ENCODE measurements around the gene ITPR3. TPM values are rescaled to one million over a fixed set of nuclear protein-coding genes. Genes with fewer than 3 reads are reported as not detected.

The ITPR3 gene
- total RNA-seq, 2 donors from 2014 or later = 29.6 to 33.3 TPM

DNA sequence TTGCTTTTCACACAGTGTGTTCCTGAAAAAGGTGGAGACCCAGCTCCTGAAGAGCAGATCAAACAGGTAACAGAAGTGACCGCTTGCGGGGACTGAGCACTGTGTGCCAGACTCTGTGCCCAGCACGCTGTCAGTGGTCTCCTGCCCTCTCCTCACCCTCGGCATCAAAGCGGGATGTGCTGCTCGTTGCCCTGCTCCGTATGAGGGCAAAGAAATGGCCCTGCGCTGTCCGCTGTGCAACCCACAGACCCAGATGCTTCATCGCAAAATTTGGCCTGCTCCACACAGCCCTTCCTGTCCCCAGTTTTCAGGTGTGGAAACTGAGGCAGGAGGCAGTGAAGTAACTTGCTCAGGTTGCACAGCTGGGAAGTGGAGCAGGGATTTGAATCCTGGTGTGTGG, 76.7 kb downstream of the ITPR3 start:
- no peaks in the 10 kb centered on the region for H3K9me3 Mint-ChIP-seq
- H3K36me3 Mint-ChIP-seq (ENCODE audit: low read depth) = peaks cover 44% of the 10 kb centered on the region
- no peak overlapping the region for H3K4me3 ChIP-seq (ENCODE audit: low read length)
- peak overlapping the region; percentile 11 for H3K27ac Mint-ChIP-seq
- WGBS, 2 experiments (ENCODE audit: insufficient coverage in 1 of 2, insufficient read length in 1 of 2) = 95 to 98% methylated on average over 9 to 10 of the region's 10 CpGs
- H3K4me1 ChIP-seq (ENCODE audit: control insufficient read depth, insufficient read depth, low read length) = peaks cover 3% of the 10 kb centered on the region
- H3K36me3 ChIP-seq (ENCODE audit: control insufficient read depth, insufficient read depth, low read length) = peaks cover 59% of the 10 kb centered on the region
- H3K9ac ChIP-seq (ENCODE audit: extremely low read depth, low read length, poor library complexity, severe bottlenecking) = no peak overlapping the region
- no peaks in the 10 kb centered on the region for H3K27me3 ChIP-seq (ENCODE audit: control insufficient read depth, insufficient read depth, low read length, poor library complexity, severe bottlenecking)
- H3K27ac ChIP-seq (ENCODE audit: low read depth, low read length) = no peak overlapping the region
- peaks cover 9% of the 10 kb centered on the region for H3K4me1 Mint-ChIP-seq
- DNase-seq = no peak
- no peaks in the 10 kb centered on the region for H3K27me3 Mint-ChIP-seq (ENCODE audit: insufficient read depth)
- H3K4me3 Mint-ChIP-seq = no peak overlapping the region
- TF ChIP-seq, protein P1, sequence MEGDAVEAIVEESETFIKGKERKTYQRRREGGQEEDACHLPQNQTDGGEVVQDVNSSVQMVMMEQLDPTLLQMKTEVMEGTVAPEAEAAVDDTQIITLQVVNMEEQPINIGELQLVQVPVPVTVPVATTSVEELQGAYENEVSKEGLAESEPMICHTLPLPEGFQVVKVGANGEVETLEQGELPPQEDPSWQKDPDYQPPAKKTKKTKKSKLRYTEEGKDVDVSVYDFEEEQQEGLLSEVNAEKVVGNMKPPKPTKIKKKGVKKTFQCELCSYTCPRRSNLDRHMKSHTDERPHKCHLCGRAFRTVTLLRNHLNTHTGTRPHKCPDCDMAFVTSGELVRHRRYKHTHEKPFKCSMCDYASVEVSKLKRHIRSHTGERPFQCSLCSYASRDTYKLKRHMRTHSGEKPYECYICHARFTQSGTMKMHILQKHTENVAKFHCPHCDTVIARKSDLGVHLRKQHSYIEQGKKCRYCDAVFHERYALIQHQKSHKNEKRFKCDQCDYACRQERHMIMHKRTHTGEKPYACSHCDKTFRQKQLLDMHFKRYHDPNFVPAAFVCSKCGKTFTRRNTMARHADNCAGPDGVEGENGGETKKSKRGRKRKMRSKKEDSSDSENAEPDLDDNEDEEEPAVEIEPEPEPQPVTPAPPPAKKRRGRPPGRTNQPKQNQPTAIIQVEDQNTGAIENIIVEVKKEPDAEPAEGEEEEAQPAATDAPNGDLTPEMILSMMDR (conservative IDR thresholded peaks at IDR 0.05) = no peak
- no peaks in the 10 kb centered on the region for H3K9me3 ChIP-seq (ENCODE audit: control insufficient read depth, low read length)

DNA sequence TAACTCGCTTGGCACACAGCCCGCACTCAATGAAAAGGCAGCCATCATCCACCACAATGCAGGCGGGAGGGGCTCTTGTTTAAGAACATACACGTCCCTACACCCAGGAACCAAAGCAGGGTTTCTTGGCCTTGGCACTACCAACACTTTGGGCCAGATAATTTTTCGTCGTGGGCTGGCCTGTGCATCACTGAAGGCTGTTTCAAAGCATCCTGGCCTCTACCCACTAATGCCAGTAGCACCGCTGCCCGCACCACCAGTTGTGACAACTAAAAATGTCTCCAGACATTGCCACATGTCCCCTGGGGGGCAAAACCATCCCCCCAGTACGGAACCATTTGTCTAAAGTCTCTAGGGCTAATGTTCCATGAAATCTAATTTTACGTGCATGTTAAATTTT, 77.4 kb downstream of the ITPR3 start:
- Histone ChIP-seq H3K4me1 (ENCODE audit: control insufficient read depth, insufficient read depth, low read length) (peaks cover 3% of the 10 kb centered on the region), H3K9ac (ENCODE audit: extremely low read depth, low read length, poor library complexity, severe bottlenecking) (no peak overlapping the region), H3K9me3 (ENCODE audit: control insufficient read depth, low read length) (no peaks in the 10 kb centered on the region), H3K4me3 (ENCODE audit: low read length) (no peak overlapping the region), H3K27me3 (ENCODE audit: control insufficient read depth, insufficient read depth, low read length, poor library complexity, severe bottlenecking) (no peaks in the 10 kb centered on the region), H3K36me3 (ENCODE audit: control insufficient read depth, insufficient read depth, low read length) (peaks cover 57% of the 10 kb centered on the region), H3K27ac (ENCODE audit: low read depth, low read length) (no peak overlapping the region)
- H3K4me1 Mint-ChIP-seq = peaks cover 9% of the 10 kb centered on the region
- TF ChIP-seq, protein P1 (conservative IDR thresholded peaks at IDR 0.05) = no peak
- 95% methylated on average over 8 to 10 of the region's 10 CpGs for WGBS, 2 experiments (ENCODE audit: insufficient coverage in 1 of 2, insufficient read length in 1 of 2)
- H3K27me3 Mint-ChIP-seq (ENCODE audit: insufficient read depth) = no peaks in the 10 kb centered on the region
- H3K36me3 Mint-ChIP-seq (ENCODE audit: low read depth) = peaks cover 43% of the 10 kb centered on the region
- H3K4me3 Mint-ChIP-seq = no peak overlapping the region
- no peaks in the 10 kb centered on the region for H3K9me3 Mint-ChIP-seq
- no peak for DNase-seq
- H3K27ac Mint-ChIP-seq = no peak overlapping the region

DNA sequence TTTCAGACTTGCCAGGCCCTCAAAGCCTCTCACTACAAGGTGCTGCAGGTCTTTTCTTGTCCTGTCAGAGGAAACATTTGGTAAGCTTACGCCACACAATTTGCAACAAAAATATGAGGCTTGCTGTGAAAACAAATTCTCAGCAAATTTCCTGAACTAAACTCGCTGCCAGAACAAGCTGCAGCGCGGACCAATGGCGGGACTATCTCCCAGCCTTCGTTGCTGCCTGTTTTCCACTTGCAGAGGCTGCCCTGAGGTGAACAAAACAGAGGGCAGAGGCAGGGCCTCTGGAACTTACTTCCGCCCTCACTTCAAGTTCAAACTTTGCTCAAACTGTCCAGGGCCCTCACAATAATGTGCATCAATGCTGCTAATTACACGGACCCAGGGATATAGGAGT, 78.0 kb downstream of the ITPR3 start:
- 90 to 100% methylated on average over 7 to 8 of the region's 8 CpGs for WGBS, 2 experiments (ENCODE audit: insufficient coverage in 1 of 2, insufficient read length in 1 of 2)
- TF ChIP-seq, protein P1 (conservative IDR thresholded peaks at IDR 0.05) = no peak
- H3K9me3 Mint-ChIP-seq = no peaks in the 10 kb centered on the region

More for the DNA sequence above, 78.0 kb downstream of the ITPR3 start:
- Histone ChIP-seq H3K4me1 (ENCODE audit: control insufficient read depth, insufficient read depth, low read length) (peaks cover 3% of the 10 kb centered on the region), H3K27me3 (ENCODE audit: control insufficient read depth, insufficient read depth, low read length, poor library complexity, severe bottlenecking) (no peaks in the 10 kb centered on the region), H3K36me3 (ENCODE audit: control insufficient read depth, insufficient read depth, low read length) (peaks cover 51% of the 10 kb centered on the region), H3K9me3 (ENCODE audit: control insufficient read depth, low read length) (no peaks in the 10 kb centered on the region), H3K27ac (ENCODE audit: low read depth, low read length) (no peak overlapping the region), H3K4me3 (ENCODE audit: low read length) (no peak overlapping the region), H3K9ac (ENCODE audit: extremely low read depth, low read length, poor library complexity, severe bottlenecking) (no peak overlapping the region)
- DNase-seq = no peak
- Mint-ChIP-seq H3K4me1 (peaks cover 9% of the 10 kb centered on the region), H3K27me3 (ENCODE audit: insufficient read depth) (no peaks in the 10 kb centered on the region), H3K36me3 (ENCODE audit: low read depth) (peaks cover 40% of the 10 kb centered on the region), H3K4me3 (no peak overlapping the region), H3K27ac (no peak overlapping the region)

Data from endodermal cell (in vitro differentiated cells).